HG02610 (cell line): ENCODE data around the gene FSTL4.

ENCODE experiments used
- ATAC-seq: cut with Tn5 transposase; IDR thresholded peaks from one replicate; pipeline ENCODE4 v1.9.1; 2021; ENCODE audit warnings: mild to moderate bottlenecking, moderate library complexity; ENCODE audit not compliant: unreplicated experiment

FSTL4 gene

DNA sequence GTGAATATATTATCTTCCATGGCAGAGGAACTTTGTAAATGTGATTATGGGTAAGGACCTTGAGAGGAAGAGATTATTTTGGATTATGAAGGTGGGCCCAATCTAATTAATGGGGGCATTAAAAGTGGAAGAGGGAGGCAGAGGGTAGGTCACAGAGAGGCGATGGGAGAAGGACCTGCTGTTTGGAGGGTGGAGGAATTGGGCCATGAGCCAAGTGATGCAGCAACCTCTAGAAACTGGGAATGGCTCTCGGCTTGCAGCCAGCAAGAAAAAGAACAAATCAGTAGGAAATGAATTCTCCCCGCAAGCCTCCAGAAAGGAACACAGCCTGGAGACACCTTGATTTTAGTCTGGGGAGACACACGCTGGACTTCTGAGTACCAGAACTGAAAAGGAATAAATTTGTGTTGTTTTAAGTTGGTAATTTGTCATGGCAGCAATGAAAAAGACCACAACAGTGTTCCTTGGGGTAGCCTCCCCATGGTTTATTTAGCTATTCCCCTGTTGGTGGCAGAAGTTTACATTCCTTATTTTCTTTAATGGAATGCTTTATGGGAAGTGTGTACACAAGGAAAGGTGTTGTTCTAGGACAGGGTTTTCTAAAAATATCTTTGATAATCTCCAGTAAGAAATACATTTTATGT lies 456.9 kb downstream of the FSTL4 start:
- ATAC-seq, result no peak

DNA sequence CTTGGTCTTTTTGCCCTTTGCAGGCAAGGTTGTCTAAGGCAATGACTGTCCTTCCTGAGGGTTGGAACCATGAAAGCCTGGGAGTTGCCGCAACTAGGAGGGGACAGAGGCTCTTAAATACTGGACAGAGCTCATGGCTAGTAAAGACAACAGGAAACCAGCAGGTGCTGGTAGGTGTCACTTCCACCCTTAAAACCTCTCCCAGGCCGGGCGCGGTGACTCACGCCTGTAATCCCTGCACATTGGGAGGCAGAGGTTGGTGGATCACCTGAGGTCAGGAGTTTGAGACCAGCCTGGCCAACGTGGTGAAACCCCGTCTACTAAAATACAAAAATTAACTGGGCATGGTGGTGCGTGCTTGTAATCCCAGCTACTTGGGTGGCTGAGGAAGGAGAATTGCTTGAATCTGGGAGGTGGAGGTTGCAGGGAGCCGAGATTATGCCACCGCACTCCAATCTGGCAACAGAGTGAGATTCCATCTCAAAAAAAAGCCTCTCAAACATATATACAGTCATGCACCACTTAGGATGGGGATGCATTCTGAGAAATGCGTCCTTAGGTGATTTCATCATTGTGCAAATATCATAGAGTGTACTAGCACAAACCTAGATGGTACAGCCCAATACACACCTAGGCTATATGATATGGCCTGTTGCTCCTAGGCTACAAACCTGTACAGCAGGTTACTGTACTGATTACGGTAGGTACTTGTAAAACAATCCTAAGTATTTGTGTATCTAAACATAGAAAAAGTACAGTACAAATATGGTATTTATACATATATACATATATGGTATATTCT lies 457.9 kb downstream of the FSTL4 start:
- ATAC-seq, result no peak

DNA sequence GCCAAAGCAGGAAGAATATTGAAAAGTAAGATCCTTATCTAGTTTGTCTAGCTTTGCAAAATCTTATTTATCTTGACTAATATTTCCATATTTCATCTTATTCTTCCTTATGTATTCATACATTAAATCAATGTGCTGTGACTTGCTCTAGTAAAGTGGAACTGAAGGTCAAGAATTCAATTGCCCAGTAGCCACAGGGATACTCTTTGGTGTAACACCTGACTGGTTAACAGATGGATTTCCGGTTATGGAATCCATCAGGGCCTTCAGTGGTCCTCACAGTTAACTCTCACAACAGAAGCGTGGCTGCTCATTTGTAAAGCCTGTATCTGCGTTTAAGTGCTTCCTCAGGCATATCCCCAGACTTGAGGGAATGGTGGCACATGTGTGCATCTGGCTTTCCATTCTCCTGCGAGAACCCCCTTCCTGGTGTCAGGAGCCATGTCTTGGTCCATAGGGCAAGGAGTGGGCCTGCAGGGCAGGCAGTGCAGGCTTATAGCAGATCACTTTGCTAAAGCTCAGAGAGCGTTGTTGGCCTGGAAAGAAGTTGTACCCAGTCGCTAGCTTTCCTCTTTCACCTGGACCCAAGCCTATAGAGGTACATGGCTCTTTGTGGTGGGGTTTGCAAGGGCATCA lies 461.3 kb downstream of the FSTL4 start:
- no peak for ATAC-seq

DNA sequence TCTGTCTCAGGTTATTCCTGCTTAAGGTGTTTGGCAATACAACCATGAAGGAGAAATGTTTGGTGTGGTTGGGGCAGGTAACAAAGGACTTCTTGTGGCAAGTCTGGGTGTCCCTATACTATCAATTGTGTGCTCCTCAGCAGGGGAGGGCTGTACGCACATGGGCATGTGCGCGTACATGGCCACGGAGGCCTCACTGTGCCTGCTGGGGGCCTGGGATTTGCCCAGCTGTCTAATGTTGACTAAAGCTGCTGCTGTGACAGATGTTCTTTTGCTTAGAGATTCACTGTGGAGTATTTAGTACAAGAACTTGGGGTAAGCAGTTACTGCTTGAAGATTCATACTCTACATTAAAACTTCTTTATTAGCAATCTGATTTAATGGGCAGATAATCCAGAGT lies 463.0 kb downstream of the FSTL4 start:
- ATAC-seq, result no peak

DNA sequence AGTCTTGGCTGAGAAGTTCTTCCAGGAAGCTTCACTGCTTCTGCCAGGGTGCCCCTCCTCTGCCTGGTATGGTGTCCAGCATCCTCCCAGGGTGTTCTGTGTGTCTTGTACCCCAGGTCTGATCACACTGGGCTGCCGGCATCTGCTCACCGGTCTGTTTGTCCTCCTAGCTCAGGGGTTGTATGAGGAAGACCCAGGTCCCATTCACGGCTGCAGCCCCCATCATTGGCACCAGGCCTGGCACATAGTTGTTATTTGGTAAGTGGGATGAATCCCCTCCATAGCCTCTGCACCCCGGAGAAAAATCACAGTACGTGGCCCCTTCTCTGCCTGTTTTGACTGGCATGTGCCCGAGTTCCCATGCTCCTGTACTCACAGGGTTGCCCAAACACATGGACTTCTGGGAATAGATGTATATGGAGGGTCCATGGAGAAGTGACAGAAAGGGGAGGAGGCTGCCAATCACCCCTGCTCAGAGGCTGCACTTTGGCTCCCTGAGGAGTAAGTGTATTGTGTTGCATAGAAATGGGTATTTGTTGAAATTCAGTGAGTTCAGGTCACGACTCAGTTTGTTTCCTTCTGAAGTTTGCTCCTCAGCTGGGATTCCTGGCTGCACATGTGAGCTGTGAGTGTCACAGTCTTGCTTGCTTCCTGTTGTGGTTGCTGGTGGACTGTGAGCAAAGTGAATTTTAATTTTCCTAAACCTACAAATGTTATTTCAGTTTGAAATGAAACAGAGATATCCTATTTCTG lies 464.4 kb downstream of the FSTL4 start:
- no peak for ATAC-seq

DNA sequence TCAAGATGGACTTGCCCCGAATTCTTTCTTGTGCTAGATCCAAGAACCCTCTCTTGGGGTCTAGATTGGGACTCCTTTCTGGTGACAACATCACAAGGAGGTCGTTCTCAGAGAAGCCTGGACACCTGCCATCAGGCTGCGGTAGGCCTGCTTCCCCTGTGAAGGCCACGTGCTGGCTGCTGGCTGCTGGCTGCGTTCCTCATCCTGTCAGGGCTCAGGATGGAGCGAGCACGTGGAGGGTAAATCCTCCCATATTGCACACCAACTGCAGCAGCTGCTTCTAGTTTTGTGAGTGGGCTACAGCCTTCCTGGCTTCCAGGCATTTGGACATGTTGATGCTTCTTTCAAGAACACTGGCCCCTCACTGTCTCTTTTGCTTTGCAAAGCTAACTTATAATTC lies 464.9 kb downstream of the FSTL4 start:
- ATAC-seq, result no peak
